NT2/D1 (cell line): ENCODE measurements around the gene CDC73.

Source experiments
- YY1 ChIP-seq: IDR thresholded peaks from 2 replicates; pipeline ENCODE4 v1.6.1; 2011; ENCODE audit not compliant: insufficient read length, insufficient read depth
- ZNF274 ChIP-seq: IDR thresholded peaks from 2 replicates; pipeline ENCODE4 v1.6.1; 2011; ENCODE audit warnings: mild to moderate bottlenecking, low read depth, low read length

GRCh38 chr1:193221651-193222050 lies 99.8 kb downstream of the CDC73 start:
- no peak for TF ChIP-seq ZNF274
- TF ChIP-seq YY1, result no peak
